ENCODE results near the gene TACC2.

The TACC2 gene

DNA sequence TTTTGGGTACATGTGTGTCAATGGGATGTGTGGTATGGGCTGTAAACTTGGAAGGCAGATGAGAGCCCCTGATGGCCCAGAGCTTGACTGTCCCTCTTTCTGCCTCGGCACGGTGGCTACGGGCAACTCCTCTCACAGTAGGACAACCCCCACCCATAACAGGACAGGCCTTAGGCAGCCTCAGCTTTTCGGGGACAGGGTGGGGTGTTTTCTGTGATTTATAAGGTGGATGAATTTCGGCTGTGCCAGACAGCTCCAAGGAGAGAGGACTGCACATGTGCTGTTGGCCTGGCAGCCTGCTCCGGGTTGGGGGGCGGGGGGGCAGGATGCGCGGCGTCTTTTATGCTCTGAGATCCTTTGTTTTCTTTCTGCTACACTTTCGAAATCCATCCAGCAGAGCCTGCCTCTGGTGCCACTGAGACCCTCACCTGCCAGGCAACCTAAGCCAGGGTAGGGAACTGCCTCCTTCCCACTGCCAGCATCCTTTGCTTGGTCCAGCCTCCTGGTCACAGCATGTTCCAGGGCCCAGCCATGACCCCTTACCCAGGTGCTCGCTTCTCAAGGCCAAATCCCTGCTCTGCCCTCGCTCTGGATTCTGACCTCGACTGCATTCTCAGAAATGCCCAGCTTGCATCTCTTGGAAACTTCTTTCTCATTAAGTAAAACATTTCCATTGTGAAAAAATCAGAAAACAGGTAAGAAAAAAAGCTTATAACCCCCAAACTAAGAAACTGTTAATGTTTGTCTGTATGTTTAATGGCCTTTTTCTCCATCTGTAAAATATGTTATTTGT lies 266.7 kb downstream of the TACC2 start:
- DNase-seq: no peak

DNA sequence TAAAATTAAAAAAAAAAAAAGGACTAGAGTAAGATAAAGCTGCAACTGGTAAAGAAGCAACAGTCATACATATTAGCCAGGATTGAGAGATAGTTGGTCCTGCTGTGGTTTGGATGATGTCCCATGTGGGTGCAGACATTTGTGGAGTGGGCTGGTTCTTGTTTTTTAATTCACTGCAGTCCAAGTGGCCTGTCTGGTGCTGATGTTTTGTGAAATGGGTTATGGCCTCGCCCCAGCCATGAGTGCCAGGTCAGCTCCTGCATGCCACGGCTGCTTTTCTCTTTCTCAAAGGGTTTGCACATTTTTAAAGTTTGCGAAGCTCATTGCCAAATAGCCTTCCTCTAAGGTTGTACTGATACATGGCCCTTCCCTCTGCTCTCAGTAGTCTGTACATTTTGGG lies 268.1 kb downstream of the TACC2 start:
- DNase-seq: no peak

DNA sequence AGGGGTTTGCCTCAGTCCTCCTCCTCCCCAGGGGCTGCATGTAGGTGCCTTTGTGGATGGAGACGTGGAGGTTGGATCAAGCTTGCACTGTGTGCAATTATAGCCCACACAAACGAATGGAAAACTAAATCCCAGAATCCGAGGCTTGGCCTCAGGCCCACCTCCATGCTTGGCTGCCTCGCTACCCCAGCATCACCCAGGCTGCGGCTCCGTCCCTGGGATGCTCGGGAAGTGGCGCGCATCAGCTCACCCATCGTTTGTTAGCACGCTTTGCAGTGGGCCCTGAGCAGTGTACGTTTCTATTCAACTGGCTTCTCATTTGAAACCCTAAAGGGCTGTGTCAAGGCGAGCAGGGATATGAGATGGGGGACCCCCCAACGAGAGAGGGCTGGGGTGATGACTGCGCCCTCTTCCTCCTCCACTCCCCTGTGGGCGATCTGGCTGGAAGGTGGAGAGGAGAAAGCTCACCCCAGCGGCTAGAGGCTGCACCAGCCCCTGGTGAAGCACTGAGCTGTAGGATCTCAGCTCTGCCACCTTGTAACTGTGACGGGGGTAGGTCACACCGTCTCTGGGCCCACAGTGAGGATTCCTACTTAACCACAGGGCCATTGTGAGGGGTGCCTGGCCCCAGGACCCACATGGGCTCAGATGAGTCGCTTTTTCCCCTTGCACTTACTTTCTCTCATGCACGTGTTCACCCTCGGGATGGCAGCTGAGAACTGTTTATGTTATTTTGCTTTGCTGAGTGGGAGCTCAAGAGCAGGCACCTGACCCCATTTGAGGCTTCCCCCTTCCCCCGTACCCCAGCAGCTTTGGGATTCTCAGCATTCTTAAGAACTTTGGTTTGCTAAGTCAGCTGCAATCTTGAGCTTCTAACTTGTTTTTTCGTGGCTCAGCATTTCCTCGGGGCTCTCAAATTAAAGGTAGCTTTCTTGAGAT lies 269.4 kb downstream of the TACC2 start:
- DNase-seq: no peak

DNA sequence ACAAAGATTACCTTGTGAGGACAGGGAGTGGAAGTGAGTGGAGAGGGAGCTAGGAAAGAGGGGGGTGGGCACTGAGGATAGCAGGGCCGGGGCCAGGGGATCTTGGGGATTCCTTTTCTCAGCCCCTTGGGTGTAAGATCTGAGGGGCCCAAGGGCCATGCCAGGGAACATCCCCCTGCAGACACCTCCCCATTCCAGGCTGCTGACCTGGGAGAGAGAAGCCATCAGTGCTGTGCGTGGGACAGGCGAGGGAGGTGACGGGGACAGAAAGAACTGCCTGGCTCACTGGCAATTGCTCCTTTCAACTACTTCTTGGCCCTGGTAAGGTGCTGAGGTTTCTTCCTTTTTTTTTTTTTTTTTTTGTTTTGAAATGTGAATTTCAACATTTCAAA lies 270.1 kb downstream of the TACC2 start:
- DNase-seq: no peak

DNA sequence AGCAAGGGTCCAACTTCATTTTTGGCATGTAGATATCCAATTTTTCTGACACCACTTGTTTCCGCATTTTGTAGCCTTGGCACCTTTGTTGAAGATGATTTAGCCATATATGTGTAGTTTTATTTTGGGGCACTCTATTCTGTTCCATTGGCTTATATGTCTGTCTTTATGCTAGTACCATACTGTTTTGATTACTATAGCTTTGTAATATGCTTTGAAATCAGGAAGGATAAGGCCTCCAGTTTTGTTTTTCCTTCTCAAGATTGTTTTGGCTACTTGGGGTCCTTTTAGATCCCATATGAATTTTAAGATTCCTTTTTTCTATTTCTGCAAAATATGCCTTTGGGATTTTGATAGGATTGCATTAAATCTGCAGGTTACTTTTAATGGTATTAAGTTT lies 272.6 kb downstream of the TACC2 start:
- DNase-seq: no peak

DNA sequence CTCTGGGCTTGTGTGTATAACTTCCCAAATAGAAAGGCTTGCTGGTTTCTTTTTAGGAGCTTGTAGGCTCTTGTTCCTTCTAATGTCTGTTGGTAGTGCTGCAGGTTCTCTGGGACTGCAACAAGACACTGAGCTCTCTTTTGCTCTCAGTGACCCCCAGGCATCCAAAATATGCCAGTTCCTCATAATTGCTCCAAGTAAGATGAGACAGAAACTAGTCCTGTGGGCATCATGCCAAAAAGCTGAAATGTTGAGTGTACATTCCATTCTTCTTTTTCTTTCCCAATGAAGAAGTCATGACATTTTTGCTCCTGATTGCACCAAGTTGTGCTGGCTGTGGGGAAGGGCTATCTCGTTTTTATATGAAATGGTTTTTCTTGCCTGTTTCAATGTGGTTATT lies 275.0 kb downstream of the TACC2 start:
- DNase-seq: no peak

DNA sequence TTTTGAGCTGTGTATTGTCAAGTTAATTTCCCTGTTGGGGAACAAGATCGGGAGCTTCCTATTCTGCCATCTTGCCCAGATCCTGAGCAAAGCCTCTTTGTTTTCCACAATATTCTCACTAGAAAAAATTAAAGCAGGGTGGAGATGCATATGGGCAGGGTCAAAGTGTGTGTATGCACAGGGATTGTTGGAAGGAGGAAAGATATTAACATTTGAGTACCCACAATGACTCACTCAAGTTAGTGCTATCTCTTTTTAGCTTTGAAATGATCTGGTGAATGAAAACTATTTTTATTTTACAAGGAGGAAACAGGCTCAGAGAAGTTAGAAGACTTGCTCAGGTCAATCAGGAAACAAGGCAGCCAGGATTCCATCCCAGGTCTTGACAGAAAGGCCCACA lies 275.5 kb downstream of the TACC2 start:
- DNase-seq: no peak

DNA sequence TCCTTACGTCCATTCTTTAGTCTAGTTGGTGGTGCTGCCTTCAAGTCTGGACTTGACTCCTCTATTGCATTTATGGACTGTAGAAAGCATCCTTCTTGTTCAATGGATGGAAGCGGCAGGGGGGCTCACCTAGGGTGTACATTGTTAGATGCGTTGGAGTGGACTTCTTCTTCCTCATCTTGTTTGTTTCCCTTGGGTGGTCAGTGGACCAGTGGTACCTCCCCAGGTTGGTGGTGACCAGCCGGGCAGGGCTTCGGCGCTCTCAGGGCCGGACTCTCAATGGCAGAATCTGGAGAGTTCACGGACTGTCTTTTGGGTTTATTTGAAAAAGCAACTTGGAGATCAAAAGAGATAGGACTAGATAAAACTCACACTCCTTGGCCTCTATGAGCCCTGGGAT lies 276.0 kb downstream of the TACC2 start:
- DNase-seq: no peak

DNA sequence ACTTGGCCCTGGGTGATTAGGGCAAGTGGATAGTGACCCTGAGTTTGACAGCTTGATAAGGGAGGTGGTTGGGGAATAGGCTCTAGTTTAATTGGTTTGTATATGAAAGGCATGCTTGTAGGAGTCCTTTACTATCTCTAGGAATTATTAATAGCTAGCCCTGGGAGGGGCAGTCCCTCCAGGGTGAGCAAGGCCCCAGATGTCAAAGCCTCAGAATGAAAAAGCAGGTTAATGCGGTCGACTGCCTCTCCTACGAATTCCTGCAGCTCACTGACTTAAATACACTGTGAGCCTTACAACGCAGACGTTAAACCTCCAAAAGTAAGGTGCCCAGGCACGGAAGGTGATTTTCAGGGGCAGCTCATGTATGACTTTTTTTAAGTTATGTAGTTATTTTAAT lies 276.9 kb downstream of the TACC2 start:
- DNase-seq: no peak

DNA sequence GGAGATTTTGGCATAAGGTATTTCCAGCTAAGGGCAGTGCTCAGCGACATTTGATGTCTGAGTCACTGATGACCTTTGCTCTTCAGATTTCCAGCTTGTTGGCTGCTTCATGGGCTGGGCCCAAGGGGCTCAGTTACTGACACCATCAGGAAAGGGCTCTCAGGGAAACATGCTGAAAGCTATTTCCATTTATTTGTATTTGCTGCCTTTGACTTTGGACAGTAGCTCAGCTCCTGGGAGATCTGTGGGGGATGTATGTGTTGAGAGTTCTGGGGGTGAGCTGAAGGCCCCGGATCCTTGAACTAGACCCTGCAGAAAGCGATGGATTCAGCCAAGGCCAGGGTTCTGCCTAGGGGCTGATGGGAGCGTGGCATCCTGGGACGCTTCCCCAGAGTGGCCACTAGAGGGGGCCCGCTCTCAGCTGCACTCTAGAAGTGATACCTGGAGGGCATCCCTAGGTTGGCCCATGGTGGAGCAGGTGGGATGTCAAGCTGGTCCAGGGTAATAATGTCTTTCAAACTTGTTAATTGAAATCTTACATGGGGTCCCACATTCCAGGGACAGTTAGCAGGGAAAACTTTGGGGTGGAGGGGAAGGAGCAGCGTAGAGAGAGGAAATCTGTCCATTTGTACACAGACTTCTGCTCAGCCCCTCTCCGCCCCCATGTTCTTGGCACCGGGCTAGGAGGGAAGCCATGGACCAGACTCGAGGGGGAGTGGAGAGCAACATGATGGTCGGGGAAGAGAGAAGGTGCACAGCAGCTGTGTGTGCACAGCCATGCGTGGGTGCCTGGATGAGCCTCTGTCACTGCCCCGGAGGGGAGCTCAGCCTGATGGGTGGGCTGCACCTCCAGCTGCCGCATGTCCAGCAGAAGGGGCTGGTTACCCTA lies 279.1 kb downstream of the TACC2 start:
- DNase-seq: no peak

DNA sequence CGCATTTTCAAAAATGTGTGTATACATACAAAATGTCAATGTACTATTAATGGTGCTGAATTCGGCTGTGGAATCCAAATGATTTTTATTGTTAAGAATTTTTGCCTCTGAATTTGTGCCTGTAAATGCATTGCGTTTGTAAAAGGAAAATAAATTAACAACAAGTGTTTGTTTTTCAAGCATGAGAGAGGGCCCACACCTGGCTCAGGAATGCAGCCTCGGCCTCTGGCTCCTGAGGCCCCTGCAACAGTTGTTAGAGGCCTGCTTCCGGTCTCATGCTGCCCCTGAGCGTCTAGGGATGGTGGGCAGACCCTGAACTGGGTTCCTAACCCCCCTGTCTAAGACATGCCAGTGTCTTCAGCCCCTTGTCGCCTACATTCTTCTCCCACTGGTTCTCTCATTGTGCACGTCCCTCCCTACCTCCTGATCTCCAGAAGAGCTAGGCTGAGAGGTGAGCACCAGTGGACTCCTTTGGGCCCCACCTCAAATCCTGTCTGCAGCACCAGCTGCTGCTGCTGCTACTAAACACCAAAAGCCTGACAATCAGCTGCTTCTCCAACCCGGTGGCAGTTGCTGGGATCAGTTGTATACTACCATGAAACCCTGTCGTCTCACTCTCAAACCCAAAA lies 280.2 kb downstream of the TACC2 start:
- DNase-seq: no peak

DNA sequence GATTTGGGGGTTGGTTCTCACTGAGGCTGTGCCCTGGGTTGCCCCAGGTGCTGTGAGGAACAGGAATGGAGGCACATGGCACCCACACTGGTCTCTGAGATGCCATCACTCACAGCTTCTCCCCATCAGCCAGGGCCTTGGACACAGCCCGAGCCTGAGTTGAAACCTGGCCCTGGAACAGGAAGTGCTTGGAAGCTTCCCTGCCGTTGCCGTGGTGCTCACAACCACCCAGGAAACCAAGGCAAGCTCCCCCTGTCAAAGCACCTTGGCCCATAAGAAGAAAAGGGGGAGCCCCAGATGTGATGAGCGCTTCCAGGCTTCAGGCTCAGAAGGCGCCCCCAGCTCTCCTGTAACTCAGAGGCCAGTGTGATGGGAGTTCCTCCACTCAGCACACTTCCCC lies 282.1 kb downstream of the TACC2 start, which contains the start of gene BTBD16:
BTBD16 (plus strand) TSS at position 221 of the 400 bp plus-strand sequence. CDS start 3,786 bp downstream, outside the sequence.
- no peak for DNase-seq

DNA sequence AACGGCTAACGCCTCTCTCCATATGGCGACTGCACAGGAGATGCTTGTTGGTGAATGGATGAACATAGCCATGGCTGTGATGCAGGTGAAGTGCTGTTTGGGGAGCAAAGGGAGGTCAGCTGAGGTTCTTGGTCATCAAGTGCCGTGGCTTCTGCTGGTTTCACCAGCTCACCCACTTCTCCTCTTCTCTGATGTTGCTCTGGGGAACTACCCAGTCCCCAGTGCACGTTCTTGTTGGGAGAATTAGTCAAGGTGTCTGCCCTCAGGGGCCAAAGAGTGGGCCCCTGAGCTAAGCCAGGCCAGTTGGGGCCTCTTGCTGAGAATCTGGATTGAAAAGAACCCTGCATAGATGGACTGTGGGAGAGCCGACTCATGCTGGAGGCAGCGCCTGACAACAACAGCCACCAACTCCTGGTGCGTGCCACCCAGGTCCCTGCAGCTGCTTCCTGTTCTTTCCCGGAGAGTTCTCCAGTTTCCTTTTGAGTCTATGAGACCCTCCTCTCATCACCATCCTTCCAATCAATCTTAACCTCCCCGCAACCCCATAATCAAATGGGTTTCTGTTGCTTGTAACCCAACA lies 285.1 kb downstream of the TACC2 start:
- no peak for DNase-seq

DNA sequence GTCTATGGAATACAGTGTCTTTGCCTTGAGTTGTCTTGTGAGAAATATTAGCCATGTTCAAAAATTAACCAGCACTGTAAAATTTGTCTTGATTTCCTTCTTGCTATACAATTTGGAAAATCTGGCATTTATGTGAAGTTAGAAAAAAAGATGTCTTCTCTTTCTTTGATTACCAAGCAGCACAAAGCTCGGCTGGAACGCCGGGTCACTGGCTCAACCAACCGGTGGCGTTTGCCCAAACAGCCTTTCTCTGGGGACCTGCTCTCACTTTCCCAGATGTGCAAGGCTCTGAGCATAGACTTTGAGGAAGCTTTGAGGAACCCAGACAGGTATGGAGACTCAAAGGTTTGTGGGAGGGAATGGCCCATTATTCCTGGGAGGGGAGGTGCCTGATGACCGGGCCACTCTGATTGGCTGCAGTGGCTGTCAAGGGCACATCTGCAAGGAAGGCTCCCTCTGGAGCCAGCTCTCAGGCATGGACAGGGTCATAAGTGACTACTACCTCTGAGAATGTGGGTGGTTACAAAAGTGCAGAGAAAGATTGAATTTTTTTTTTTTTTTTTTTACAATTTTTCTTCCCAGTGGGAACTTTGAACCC lies 287.7 kb downstream of the TACC2 start:
- no peak for DNase-seq

DNA sequence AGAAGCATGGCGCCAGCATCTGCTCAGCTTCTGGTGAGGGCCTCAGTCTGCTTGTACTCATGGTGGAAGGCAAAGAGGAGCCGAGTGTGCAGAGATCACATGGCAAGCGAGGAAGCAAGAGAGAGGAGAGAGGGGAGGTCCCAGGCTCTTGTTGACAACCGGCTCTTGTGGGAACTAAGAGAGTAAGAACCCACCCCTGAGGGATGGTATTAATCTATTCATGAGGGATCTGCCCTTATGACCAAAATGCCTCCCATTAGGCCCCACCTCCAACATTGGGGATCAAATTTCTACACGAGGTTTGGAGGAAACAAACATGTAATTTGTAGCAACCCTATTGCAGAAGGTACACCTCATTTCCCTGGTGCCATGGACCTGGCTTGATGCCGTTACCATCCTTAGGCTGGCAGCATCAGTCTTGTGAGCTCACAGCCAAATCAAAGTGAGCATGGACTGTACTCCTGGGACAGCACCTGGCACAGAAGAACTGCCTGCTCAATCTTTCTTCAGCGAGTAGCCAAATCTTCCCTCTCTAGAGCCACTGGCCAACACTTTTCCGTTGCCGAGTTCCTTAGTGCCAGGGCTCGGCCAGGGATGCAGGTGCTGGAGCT lies 288.7 kb downstream of the TACC2 start:
- no peak for DNase-seq

DNA sequence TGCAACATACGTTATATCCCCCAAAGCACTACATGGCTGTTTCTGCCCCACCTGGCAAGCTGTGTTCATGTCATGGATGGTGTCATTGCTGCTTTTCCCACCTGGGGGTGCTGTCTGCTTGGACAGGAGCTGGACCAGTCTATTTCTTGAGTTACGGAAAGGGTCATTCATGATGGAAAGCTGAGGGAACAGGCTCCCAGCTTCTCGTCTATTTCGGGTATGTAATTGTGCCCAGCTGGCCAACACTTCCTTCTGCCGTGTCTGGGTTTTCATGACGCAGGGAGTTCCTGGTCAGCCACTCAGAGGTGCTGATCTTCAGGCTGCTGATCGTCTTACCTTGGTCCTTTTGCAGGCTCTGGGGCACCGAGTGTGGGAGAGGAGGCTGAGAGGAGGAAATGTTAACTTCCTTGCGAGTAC lies 290.8 kb downstream of the TACC2 start:
- DNase-seq: no peak

DNA sequence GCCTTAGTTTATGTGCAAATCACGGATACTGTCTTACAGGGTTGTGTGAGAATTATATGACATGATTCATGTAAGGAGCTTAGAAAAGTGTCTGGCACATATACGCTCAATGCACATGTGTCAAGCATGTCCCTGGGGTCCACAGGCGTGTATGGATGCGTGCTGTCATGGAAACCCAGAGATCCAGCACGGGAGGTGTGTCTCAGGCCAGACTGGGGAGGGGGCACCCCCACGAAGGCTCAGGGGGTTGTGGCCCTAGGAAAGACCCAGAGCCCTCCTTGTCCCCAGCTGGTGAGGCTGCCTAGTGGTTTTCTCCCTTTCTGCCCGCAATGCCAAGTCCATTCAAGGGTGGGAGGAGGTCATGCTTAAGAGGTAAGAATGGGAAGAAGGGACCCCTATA lies 291.2 kb downstream of the TACC2 start:
- DNase-seq: no peak

DNA sequence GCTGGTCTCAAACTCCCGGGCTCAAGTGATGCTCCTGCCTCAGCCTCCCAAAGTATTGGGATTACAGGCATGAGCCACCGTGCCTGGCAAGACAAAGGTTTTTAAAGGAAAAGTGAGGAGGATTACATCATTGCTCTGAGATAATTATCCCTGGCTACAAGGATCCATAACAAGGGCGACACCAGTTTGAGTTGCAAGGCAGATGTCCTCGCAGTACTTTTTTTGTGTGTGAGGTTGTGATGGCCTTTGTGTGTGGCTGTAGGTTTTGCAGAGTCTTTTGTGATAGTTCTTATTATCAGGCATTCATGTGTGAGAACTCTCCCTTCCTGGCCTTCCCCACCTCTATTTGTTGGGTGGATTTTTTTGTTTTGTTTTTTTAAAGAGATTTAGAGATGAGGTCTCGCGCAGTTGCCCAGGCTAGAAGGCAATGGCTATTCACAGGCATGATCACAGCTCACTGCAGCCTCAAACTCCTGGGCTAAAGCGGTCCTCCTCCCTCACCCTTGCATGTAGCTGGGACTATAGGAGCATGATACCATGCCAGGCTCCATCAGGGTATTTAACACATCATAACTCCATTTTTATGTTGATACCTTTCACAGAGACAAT lies 292.2 kb downstream of the TACC2 start:
- no peak for DNase-seq

DNA sequence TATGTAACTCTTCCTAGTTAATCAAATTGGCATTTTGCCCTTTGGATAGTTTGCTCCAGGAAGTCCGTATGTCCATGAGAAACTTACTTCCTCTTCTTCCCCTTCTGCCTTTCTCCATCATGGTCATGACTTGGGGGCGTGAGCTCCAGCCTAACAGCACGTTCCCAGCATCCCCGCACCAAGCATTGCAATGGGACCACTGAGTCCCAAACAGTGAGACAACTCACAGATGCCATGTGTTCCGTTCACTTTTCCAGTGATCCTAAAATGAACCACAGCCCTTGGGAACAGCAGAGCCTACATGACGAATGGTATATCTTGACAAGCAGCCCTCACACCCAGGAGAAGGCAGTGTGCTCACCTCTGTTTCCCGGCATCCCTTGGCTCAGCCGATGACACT lies 292.8 kb downstream of the TACC2 start:
- no peak for DNase-seq

DNA sequence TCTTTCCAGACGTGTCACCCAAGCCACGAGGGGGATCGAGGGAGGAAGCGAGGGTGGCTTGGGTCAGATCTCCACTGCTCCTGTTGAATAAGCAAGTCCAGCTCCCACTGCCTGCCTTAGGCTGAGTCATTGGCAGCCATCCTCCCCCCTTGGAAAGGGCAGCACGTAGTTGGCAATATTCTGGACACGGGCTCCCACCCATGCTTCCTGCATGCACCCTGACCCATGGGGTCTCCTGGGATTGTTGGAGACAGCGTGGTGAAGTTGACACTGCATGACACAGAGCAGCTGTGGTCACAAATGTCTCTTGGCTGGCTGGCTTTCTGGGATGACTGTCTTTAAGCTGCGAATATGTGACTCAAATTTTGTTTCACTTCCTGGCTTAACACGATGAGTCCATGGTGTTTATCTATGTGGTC lies 293.3 kb downstream of the TACC2 start:
- no peak for DNase-seq

DNA sequence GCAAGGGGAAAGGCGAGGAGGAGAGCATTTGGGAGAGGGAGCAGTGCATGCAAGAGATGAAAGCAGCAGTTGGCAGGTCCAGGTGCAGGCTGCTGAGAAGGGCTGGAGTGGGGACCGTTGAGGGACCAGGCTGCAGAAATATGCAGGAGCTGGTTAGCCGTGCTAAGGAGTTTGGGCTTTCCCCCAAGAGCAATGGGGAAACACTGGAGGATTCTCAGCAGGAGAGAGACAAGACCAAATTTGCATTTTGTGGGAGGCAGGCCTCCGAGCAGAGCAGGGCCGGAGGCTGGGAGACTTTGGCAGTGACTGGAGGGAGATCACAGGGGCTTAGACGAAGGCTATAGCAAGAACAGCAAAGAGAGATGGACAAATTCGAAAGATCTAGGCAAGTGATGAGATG lies 293.9 kb downstream of the TACC2 start:
- DNase-seq: no peak

Measured in activated gamma-delta T cell (primary cell).